Fibroblast of the conjunctiva (primary cell): ENCODE data around the gene IL24.

Experiments used
- DNase-seq: peaks from one replicate; pipeline ENCODE4 v3.0.0-alpha.2; 2010; ENCODE audit warnings: low read depth

The IL24 gene

GRCh38 chr1:206880314-206880713, 16.9 kb upstream of the IL24 start:
- DNase-seq: no peak

DNA sequence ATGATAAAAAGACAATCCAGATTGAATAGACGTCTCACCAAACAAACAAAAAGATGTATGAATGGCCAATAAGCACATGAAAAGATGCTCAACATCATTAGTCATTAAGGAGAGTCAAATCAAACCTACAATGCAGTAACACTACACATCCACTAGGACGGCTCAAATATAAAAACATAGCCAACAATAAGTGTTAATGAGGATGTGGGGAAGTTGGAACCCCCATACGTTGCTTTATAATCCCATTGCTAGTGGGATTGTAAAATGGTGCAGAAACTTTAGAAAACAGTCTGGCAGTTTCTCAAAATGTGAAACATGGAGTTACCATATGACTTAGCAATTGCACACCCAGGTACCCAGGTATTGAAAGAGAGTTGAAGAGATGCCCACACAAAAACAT, 14.7 kb upstream of the IL24 start:
- no peak for DNase-seq

DNA sequence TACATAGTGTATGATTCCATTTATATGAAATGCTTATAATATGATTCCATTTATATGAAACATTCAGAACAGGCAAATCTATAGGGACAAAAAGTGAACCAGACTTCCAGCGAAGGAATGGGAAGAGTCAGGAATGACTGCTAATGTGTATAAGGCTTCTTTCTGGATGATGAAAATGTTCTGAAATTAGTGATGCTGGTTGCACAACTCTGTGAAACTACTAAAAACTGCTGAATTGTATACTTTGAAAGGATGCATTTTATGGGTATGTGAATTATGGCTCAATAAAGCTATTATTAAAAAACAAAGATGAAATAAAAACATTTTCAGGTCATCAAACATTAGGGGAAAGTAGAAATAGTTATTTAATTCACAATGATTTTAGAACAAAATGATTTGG, 14.1 kb upstream of the IL24 start:
- DNase-seq: no peak

DNA sequence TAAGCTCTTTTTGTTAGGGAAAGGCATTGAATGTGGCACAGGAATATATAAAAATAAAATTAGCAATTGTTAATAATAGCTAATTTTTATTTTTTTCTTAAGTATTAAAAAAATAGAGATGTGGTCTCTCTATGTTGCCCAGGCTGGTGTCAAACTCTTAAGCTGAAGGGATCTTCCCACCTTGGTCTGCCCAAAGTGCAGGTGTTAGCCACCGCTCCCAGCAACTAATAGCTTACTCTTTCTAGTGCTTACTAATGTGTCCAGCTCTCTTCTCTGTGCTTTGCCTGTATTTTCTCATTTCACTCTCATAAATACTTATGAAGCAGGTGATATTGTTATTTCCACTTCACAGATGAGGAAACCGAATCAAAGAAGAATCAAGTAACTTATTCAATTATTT, 13.4 kb upstream of the IL24 start:
- no peak for DNase-seq

DNA sequence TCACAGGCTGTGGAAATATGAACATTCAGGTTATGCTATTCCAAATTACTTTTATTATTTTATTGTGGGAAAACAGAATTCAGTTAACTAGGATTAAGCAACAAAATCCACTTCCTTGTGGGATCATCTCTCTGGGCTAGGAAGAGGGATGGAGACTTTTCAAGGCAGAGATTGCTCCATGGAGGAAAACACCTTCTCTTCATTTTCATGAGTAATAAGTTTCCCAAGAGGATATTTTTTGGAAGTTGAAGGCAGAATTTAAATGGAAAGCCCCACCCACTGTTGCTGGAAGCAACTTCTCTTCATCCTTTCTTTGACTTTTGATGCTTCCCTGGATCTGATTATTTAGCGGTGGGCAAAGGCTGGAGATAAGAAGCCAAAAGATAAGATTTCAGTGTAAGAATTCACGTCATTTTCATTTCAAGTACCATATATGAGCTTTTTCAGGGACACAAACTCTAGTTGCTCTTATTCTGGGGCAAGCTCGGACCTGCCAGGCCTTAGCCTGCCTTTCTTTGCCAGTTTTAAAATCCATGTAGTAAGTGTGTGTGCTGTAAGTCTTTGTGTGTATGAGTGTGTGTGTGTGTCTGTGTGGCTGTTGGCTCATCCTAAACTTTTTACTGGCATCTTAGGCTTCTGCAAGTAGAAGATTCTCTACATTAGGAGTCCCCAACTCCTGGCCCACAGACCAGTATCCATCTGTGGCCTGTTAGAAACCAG, 11.7 kb upstream of the IL24 start:
- no peak for DNase-seq

GRCh38 chr1:206886831-206887230, 10.4 kb upstream of the IL24 start:
- DNase-seq: no peak

DNA sequence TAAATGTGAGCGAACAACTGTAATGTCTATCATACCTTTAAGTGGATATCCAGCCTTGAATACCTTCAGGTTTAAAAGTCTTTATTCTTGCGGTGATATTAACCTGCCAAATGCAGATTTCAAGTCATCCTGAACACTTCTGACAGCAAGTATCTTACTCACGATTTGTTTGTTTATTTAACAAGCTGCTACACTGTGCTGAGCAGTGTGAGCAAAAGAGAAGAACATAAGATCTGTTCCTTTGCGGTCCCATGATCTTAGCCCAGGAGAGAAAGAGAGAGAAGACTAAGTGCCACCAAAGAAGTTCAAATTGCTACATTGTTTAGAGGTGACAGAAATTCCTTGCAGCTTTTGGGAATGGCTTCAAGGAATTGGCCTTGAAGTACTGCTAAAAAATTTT, 9.5 kb upstream of the IL24 start:
- DNase-seq: no peak

GRCh38 chr1:206890125-206891060, 6.8 kb upstream of the IL24 start:
- no peak for DNase-seq

GRCh38 chr1:206891412-206891811, 5.8 kb upstream of the IL24 start:
- no peak for DNase-seq

- peak; percentile 41 for DNase-seq
Measured at GRCh38 chr1:206892351-206892984, 4.8 kb upstream of the IL24 start.

DNA sequence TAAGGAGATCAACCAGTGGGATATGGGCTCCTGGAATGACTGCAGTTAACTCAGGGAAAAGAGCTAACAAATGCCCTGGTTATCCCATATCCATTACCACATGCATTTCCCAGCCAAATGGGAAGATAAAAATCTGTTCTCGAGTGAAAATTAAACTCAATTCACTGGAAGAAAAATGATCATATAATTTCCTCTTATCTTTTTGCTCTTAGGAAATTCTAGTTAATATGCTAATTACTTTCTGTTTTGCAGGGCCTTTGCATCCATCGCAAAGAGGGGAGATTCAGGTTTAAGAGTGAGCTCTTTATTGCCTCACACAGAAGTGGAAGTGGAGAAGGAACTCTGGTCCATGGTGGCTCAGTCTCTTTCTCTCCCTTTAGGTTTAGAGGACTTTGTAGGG, 3.9 kb upstream of the IL24 start:
- DNase-seq: no peak

DNA sequence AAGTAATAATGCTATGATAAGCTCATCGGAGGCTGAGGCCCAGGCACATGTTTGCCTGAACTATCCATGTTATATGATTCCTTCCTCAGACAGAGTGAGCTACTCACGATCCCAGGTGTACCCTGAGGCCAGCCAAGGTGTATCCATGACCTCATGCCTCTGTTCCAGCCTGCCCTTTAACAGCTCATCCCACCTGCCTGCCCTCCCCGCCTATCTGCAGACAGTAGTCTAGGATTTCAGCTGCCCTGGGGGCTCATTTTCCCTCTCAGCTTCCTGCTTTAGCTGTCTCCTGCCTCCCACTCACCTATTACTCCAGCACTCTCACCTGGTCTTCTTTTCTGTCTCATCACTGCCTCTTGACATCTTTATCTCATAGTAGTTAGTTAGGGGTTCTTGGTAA, 1.9 kb upstream of the IL24 start:
- no peak for DNase-seq

DNA sequence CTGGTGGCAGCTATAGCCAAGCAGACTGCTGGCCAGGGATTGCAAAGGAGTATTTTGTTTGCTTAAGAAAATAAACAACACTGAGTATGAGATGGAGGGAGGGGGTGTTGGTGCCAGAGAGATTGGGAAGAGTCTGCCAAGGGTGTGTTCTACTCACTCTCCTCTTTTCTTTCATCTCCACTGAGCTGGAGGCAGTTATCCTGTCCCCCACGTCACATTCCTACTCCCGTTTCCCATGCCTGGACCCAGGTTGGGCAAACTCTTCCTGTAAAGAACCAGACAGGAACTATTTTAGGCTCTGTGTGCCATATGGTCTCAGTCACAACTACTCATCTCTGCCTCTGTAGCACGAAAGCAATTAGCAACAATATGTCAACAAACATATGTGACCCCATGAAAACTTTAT, 1.4 kb upstream of the IL24 start:
- no peak for DNase-seq

DNA sequence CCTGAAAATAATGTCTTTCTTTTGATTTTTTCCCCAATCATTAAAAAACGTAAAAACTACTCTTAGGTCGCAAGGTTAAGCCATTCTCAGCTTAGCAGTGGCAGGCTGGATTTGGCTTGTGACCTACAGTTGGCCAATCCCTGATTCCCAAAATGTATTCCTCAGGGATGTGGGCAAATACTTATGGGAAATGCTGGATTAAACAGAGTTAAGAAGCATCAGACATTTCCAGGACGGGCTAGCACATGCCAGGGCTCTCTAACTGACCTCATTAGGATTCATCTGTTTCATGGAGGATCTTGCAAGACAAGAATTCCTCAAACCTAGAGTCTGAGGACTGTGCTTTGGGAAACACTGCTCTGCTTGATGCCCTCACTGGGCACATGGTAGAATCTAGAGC, 982 bp upstream of the IL24 start:
- DNase-seq: no peak

GRCh38 chr1:206898089-206898914, 1.1 kb downstream of the IL24 start:
- peak; percentile 27 for DNase-seq

- DNase-seq: no peak
Measured at GRCh38 chr1:206898915-206899431, 1.7 kb downstream of the IL24 start.

DNA sequence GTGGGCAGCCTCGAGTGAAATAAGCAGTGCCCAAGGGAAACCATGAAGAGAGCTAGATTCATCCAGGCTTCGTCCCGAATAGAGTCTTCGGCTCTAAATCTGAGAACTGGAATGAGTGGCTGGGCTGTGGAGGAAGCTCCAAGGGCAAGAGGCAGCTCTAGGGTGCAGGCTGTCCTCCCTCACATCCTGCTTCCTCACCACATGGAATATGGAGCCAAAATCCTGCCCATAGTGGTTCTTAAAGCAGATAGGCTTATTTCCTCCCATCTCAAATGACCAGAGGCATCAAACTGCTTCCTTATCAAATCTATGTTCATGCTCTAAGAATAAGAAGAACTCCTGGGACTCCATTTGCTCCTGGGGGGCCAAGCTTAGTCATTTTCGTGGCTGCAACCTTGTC, 2.5 kb downstream of the IL24 start:
- no peak for DNase-seq

- no peak for DNase-seq
Measured at GRCh38 chr1:206900149-206900548, 2.9 kb downstream of the IL24 start.

DNA sequence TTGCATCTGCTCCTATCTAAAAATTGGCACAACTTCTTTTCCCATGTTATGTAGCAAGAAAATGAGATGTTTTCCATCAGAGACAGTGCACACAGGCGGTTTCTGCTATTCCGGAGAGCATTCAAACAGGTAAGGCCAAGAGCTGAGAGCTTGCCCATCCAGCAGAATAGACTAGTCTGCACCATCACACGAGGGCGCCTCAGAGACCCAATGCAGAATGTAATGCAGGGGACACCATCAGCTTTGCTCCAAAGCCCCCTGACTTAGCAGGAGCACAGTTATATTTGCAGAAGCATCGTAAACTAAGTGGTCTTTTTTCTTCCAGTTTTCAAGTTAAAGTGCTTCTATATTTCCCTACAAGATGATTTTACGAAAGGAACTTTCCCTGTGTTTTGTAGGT, 4.7 kb downstream of the IL24 start:
- no peak for DNase-seq

GRCh38 chr1:206902702-206903101, 5.5 kb downstream of the IL24 start:
- no peak for DNase-seq

DNA sequence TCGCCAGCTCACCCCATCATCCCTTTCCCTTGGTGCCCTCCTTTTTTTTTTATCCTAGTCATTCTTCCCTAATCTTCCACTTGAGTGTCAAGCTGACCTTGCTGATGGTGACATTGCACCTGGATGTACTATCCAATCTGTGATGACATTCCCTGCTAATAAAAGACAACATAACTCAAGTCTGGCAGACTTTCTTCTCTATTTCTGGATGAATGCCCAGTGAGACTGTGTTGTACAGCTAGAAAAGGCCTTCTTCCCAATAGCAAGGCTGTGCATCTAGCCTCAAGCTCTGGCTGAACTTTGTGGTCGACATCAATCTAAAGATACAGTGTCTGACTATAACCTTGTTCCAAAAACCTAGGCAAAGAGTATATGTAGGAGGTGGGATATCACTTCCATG, 6.4 kb downstream of the IL24 start:
- no peak for DNase-seq
